GM12874 (cell line): ENCODE results near the gene IGFBP2.

Experiments used
- TF ChIP-seq, protein P1 (sequence below): IDR thresholded peaks from 2 replicates; pipeline ENCODE4 v1.5.1; 2011; ENCODE audit warnings: low read depth, mild to moderate bottlenecking, control low read depth, low read length, moderate library complexity; ENCODE audit not compliant: insufficient read depth

IGFBP2 gene, protein sequence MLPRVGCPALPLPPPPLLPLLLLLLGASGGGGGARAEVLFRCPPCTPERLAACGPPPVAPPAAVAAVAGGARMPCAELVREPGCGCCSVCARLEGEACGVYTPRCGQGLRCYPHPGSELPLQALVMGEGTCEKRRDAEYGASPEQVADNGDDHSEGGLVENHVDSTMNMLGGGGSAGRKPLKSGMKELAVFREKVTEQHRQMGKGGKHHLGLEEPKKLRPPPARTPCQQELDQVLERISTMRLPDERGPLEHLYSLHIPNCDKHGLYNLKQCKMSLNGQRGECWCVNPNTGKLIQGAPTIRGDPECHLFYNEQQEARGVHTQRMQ

DNA sequence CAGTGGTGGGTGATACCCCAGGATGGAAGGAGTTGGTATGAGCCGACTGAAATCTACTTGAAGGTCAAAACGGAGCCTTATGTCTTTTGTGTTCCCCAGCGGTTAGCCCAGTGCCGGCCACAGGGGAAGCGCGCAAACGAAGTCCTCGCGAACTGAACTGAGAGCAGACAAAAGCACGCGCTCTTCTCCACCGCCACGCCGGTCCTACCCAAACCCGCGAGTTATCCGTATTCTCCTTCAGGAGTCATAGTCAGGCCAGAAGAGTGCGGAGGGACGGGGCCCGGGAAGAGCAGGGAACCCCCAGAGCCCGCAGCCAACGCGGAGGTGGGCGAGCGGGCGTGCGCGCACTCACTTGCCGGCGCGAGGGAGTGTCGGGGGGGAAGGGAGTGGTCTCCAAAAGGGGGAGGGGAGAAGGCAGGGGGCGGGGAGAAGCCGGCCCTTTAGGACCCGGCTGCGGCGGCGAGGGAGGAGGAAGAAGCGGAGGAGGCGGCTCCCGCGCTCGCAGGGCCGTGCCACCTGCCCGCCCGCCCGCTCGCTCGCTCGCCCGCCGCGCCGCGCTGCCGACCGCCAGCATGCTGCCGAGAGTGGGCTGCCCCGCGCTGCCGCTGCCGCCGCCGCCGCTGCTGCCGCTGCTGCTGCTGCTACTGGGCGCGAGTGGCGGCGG lies at the start of gene IGFBP2:
Gene IGFBP2 (plus strand): TSS at position 469 of the 664 bp plus-strand sequence. CDS start 104 bp downstream, at position 573.
- TF ChIP-seq, protein P1, sequence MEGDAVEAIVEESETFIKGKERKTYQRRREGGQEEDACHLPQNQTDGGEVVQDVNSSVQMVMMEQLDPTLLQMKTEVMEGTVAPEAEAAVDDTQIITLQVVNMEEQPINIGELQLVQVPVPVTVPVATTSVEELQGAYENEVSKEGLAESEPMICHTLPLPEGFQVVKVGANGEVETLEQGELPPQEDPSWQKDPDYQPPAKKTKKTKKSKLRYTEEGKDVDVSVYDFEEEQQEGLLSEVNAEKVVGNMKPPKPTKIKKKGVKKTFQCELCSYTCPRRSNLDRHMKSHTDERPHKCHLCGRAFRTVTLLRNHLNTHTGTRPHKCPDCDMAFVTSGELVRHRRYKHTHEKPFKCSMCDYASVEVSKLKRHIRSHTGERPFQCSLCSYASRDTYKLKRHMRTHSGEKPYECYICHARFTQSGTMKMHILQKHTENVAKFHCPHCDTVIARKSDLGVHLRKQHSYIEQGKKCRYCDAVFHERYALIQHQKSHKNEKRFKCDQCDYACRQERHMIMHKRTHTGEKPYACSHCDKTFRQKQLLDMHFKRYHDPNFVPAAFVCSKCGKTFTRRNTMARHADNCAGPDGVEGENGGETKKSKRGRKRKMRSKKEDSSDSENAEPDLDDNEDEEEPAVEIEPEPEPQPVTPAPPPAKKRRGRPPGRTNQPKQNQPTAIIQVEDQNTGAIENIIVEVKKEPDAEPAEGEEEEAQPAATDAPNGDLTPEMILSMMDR: no peak

DNA sequence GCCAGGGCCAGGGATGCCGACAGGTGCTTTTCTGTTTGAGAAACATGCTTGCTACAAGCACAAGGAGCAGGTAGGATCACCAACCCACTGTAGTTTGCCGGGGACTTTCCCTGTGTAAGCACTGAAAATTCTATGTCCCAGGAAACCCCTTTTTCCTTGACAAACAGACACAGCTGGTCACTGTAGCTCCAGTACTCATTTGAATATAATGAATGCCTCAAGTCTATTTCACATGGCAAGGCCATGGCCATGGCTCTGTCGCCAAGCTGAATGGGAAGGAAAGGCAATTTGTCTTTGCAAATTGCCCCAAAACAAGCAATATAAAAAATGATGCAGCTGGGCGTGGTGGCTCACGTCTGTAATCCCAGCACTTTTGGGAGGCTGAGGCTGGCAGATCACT lies 49.6 kb upstream of the IGFBP2 start:
- TF ChIP-seq, protein P1: no peak

DNA sequence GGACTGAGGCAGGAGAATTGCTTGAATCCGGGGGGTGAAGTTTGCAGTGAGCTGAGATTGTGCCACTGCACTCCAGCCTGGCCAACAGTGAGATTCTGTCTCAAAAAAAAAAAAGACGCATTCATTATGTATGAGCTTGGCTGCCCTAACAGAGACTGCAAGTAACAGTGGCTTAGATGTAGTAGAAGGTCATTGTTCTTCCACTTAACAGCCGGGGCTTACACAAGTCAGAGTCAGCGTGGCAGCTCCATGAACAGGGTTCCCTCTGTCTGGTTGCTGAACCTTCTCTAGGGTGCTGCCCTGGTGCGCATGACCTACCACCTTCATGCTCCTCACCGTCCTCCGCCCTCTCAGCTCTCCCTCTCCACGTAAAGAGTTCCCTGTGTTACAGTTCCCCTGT lies 49.1 kb upstream of the IGFBP2 start:
- TF ChIP-seq, protein P1: no peak

DNA sequence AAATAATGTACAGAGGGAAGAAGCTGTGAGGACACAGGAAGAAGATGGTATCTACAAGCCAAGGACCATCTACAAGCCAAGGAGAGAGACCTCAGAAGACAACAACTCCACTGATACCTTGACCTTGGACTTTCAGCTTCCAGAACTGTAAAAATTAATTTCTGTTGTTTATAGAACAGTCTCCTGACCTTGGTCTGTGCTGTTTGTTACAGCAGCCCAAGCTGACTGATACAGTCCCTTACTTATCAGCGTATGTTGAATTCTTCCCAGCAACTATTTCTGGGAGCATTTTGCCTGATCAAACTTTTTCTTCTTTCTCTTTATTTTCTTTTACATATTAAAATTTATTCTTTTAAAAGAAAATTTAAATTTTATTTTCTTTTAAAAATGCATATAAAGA lies 47.8 kb upstream of the IGFBP2 start:
- TF ChIP-seq, protein P1: no peak

DNA sequence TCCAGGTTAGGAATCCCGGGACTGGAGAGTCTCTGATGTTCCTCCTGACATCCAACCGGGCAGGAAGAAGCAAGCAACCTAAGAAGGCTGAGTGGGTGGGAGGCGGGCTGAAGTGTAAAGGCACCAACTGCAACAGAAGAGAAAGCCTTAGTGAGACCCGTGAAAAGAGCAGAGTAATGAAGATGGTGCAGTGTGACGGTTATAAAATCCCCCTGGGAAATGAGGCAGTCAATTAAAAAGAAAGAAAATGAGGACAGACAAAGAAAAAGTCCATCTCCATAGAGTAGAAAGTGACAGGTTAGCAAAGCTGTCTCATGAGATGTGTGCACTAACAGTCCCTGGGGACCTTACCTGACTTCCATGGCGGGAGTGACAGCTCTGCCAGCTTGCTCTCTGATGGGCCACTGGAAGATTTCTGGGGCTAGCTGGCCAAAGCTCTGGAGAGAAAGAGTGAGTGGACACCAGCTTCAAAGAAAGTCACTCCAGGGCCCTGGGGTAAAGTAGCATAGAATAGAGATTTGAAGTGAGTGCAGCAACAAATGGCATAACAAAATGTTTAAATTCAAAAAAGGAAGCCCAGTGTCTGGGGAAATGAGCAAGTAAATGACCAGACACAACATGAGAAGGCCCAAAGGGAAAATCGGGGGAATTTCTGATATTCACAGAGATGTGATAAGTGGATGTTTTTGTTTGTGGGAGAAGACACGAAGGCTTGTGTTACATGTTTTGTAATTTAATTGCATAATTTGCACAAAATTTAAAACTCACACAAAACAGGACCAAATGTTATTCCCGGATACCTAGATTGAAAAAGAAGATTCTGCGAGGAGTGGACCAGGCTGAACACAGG lies 44.1 kb upstream of the IGFBP2 start:
- TF ChIP-seq, protein P1: no peak

DNA sequence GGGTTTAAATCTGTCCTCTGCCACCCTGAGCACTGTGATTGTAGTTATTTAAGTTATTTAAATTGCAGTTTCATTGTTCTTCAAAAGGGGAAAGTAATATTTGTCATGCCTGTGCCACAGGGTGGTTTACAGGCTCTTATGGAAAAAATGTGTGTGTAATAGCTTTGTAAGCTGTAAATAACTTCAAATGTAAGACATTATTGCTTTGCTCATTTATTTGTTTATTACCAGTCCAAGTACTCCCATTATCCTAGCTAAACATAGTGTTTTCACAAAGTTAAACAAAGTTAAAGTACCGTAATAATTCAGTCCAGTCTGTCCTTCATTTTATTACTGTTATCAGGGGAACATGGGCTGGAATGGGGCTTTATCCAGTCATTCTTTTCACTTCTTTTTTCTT lies 43.4 kb upstream of the IGFBP2 start:
- TF ChIP-seq, protein P1: no peak

DNA sequence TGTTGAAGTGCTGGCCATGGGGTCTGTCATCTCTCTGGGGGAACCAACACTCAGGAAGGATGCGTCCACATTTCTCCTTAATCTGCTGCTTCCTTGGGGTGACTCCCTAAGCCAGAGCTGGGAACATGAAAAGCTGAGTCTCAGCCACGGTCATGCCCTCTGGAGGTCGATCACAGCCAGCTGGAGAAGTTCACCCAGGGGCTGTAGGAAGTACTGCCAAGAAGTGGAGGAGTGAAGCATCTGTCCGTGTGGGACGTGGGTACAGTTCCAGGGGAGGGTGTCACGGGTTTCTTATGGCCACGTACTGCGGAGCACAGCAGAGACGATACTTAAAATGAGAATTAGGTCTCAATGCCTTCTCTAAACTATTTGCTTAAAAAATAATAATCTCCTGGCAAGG lies 42.4 kb upstream of the IGFBP2 start:
- TF ChIP-seq, protein P1: no peak
